Keratinocyte (primary cell): ENCODE measurements around the gene MGAT4A. TPM values are rescaled to one million over a fixed set of nuclear protein-coding genes. Genes with fewer than 3 reads are reported as not detected.

Experiments
- DNase-seq: peaks from one replicate; pipeline ENCODE4 v3.0.0-alpha.2; 2011; ENCODE audit warnings: low read depth, missing footprints, low spot score
- FAIRE-seq: peaks from 2 replicates; lab custom pipeline; 2011; peaks lifted over from hg19 to GRCh38; lab: Jason Lieb, UNC
- H2AFZ ChIP-seq: 2 replicates; pipeline ENCODE4 v1.6.0; 2012; ENCODE audit warnings: low read length, control low read depth, inconsistent platforms; ENCODE audit not compliant: control insufficient read depth
- H3K27ac ChIP-seq: 2 replicates; pipeline ENCODE4 v1.5.1; 2011; ENCODE audit warnings: low read length; ENCODE audit not compliant: control insufficient read depth, insufficient read depth
- H3K27me3 ChIP-seq: 3 replicates; pipeline ENCODE4 v1.6.0; 2011; ENCODE audit warnings: low read length; ENCODE audit not compliant: control insufficient read depth, insufficient read depth; ENCODE audit errors: extremely low read depth
- H3K36me3 ChIP-seq, 2 experiments: 2 replicates in 1 of 2; 3 replicates in 1 of 2; pipeline ENCODE4 v1.5.1; 2011; ENCODE audit warnings: low read length in 2 of 2, mild to moderate bottlenecking in 1 of 2; ENCODE audit not compliant: control insufficient read depth in 2 of 2, insufficient read depth in 2 of 2; ENCODE audit errors: extremely low read depth in 1 of 2
- H3K4me1 ChIP-seq: 3 replicates; pipeline ENCODE4 v1.5.1; 2011; ENCODE audit warnings: low read length; ENCODE audit not compliant: control insufficient read depth, insufficient read depth; ENCODE audit errors: extremely low read depth
- H3K4me2 ChIP-seq: 3 replicates; pipeline ENCODE4 v1.6.0; 2011; ENCODE audit warnings: low read depth, low read length; ENCODE audit not compliant: control insufficient read depth, insufficient read depth; ENCODE audit errors: extremely low read depth
- H3K4me3 ChIP-seq, 3 experiments: fragments of 200-600 bp in 1 of 3; sonication (generic) in 1 of 3; 2 replicates in 2 of 3; 3 replicates in 1 of 3; pipeline ENCODE4 v1.5.1; 2011 to 2016; ENCODE audit warnings: low read length in 3 of 3, mild to moderate bottlenecking in 3 of 3, control low read depth in 2 of 3, inconsistent platforms in 1 of 3, low read depth in 1 of 3, mixed read lengths in 1 of 3, mixed run types in 1 of 3, moderate library complexity in 1 of 3; ENCODE audit not compliant: control insufficient read depth in 2 of 3, insufficient read depth in 2 of 3; ENCODE audit errors: extremely low read depth in 1 of 3
- H3K79me2 ChIP-seq: 2 replicates; pipeline ENCODE4 v1.6.0; 2012; ENCODE audit warnings: low read length; ENCODE audit not compliant: control insufficient read depth, insufficient read depth
- H3K9ac ChIP-seq: 3 replicates; pipeline ENCODE4 v1.6.0; 2011; ENCODE audit warnings: low read length; ENCODE audit not compliant: control insufficient read depth, insufficient read depth; ENCODE audit errors: extremely low read depth
- H3K9me1 ChIP-seq: 3 replicates; pipeline ENCODE4 v1.6.0; 2011; ENCODE audit warnings: low read length; ENCODE audit not compliant: control insufficient read depth, insufficient read depth; ENCODE audit errors: extremely low read depth
- H3K9me3 ChIP-seq: 2 replicates; pipeline ENCODE4 v1.5.1; 2012; ENCODE audit warnings: low read depth, low read length; ENCODE audit not compliant: control insufficient read depth
- H4K20me1 ChIP-seq: 3 replicates; pipeline ENCODE4 v1.6.0; 2011; ENCODE audit warnings: low read length; ENCODE audit not compliant: control insufficient read depth, insufficient read depth; ENCODE audit errors: extremely low read depth
- EZH2 ChIP-seq: IDR thresholded peaks from one replicate; pipeline ENCODE4 v1.6.1; 2012; ENCODE audit warnings: inconsistent platforms, mild to moderate bottlenecking, low read length, moderate library complexity
- dilution Hi-C: fragments of 300-500 bp; cut with MboI; formaldehyde crosslinking; loops from one replicate; pipeline ENCODE4 v1.7.0; 2020; ENCODE audit warnings: low sequenced_read_pairs; ENCODE audit not compliant: extremely low pct_ligation_motif_present
- polyA plus RNA-seq, 5 experiments: library from polyadenylated mRNA; depleted of rRNA in 3 of 5; stranded (reverse) in 3 of 5; stranded (forward) in 1 of 5; unstranded in 1 of 5; fragments of >200 nt; gene quantifications; 1 replicate in 1 of 5; 2 replicates in 3 of 5; 3 replicates in 1 of 5; pipeline versions ENCODE4 v1.2.1 to v1.2.3, GENCODE V29; 2011 to 2012; ENCODE audit warnings: missing spikeins in 2 of 5, low read depth in 1 of 5, low replicate concordance in 1 of 5
- TF ChIP-seq, protein P1 (sequence below), 3 experiments: IDR thresholded peaks in 1 of 3; conservative IDR thresholded peaks in 1 of 3; optimal IDR thresholded peaks in 1 of 3; 2 replicates in 2 of 3; 3 replicates in 1 of 3; pipeline versions ENCODE3 to v1.5.1; 2011; ENCODE audit warnings: low read length in 3 of 3, mild to moderate bottlenecking in 3 of 3, moderate library complexity in 2 of 3, control low read depth in 1 of 3, inconsistent platforms in 1 of 3; ENCODE audit not compliant: insufficient read depth in 2 of 3; ENCODE audit errors: extremely low read depth in 1 of 3

The MGAT4A gene
- polyA plus RNA-seq, 1 donor (not counting 4 experiments of a cell fraction or from before 2014, with no cell fraction given), result 0.81 TPM

DNA sequence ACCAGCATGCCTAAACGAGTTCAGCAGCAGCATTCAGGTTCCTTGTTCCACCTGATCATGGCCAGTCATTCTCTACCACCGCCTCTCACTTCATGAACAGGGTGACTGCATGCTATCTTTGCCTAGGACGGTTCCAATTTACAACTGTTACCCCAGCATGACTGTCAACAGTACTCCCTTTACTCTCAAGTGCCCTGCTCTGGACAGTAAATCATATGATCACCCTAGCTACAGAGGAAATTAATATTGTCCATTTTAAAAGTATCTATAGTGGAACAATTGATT lies 25.7 kb downstream of the MGAT4A start:
- H3K27me3 ChIP-seq, result peaks cover 3% of the 10 kb centered on the region
- no peak overlapping the region for H3K4me3 ChIP-seq
- FAIRE-seq (peak; percentile 17), DNase-seq (no peak)
- H2AFZ ChIP-seq, result no peak overlapping the region
- H3K9me3 ChIP-seq, result no peaks in the 10 kb centered on the region
- H4K20me1 ChIP-seq, result no peaks in the 10 kb centered on the region
- H3K4me1 ChIP-seq, result no peaks in the 10 kb centered on the region
- H3K79me2 ChIP-seq, result no peaks in the 10 kb centered on the region
- no peaks in the 10 kb centered on the region for H3K9me1 ChIP-seq
- dilution Hi-C loops, result no loop called here
- H3K36me3 ChIP-seq, result no peaks in the 10 kb centered on the region
- no peak overlapping the region for H3K4me2 ChIP-seq
- TF ChIP-seq EZH2, result no peak
- TF ChIP-seq, protein P1, sequence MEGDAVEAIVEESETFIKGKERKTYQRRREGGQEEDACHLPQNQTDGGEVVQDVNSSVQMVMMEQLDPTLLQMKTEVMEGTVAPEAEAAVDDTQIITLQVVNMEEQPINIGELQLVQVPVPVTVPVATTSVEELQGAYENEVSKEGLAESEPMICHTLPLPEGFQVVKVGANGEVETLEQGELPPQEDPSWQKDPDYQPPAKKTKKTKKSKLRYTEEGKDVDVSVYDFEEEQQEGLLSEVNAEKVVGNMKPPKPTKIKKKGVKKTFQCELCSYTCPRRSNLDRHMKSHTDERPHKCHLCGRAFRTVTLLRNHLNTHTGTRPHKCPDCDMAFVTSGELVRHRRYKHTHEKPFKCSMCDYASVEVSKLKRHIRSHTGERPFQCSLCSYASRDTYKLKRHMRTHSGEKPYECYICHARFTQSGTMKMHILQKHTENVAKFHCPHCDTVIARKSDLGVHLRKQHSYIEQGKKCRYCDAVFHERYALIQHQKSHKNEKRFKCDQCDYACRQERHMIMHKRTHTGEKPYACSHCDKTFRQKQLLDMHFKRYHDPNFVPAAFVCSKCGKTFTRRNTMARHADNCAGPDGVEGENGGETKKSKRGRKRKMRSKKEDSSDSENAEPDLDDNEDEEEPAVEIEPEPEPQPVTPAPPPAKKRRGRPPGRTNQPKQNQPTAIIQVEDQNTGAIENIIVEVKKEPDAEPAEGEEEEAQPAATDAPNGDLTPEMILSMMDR (optimal IDR thresholded peaks at IDR 0.05 in 1 of 3, IDR thresholded peaks at IDR 0.05 in 1 of 3, conservative IDR thresholded peaks at IDR 0.05 in 1 of 3; ENCODE audit: extremely low read depth in 1 of 3, insufficient read depth in 2 of 3, low read length in 3 of 3), result no peak
- H3K9ac ChIP-seq, result no peak overlapping the region
- no peak overlapping the region for H3K27ac ChIP-seq

- no peaks in the 10 kb centered on the region for H4K20me1 ChIP-seq
- H3K4me2 ChIP-seq, result no peak overlapping the region
- no peak for FAIRE-seq
- H3K27ac ChIP-seq, result no peak overlapping the region
- H3K9me3 ChIP-seq, result no peaks in the 10 kb centered on the region
- no peak overlapping the region for H3K4me3 ChIP-seq
- H3K36me3 ChIP-seq, result no peaks in the 10 kb centered on the region
- TF ChIP-seq, protein P1 (optimal IDR thresholded peaks at IDR 0.05 in 1 of 3, IDR thresholded peaks at IDR 0.05 in 1 of 3, conservative IDR thresholded peaks at IDR 0.05 in 1 of 3; ENCODE audit: extremely low read depth in 1 of 3, insufficient read depth in 2 of 3, low read length in 3 of 3), result no peak
- TF ChIP-seq EZH2, result no peak
- H3K4me1 ChIP-seq, result no peaks in the 10 kb centered on the region
- H2AFZ ChIP-seq, result no peak overlapping the region
- no peaks in the 10 kb centered on the region for H3K27me3 ChIP-seq
- H3K9me1 ChIP-seq, result no peaks in the 10 kb centered on the region
- H3K9ac ChIP-seq, result no peak overlapping the region
- no peaks in the 10 kb centered on the region for H3K79me2 ChIP-seq
- no peak for DNase-seq
- dilution Hi-C loops, result no loop called here
Measured at GRCh38 chr2:98704499-98705332, 26.2 kb downstream of the MGAT4A start.
